SK-N-SH (cell line): ENCODE measurements around the gene BAIAP2L1. TPM values are rescaled to one million over a fixed set of nuclear protein-coding genes. Genes with fewer than 3 reads are reported as not detected.
A peak's percentile ranks its signal among the peaks of the same experiment; 100 is the strongest.

Source experiments
- CTCF ChIA-PET: fragments of 300-600, 350-600 bp; formaldehyde crosslinking; extraction: SDS; loops from one replicate; lab custom pipeline; 2021; lab: Yijun Ruan, JAX
- POLR2A ChIA-PET: fragments of 350-600 bp; sonication (Branson Sonifier 250); formaldehyde crosslinking; extraction: SDS; loops from one replicate; lab custom pipeline; 2020; ENCODE audit warnings: antibody characterized with exemption, inconsistent platforms; lab: Yijun Ruan, JAX
- DNase-seq: peaks from one replicate; pipeline ENCODE4 v3.0.0; 2012
- H2AFZ ChIP-seq: fragments of 200-600 bp; sonication (generic); 2 replicates; pipeline ENCODE4 v1.8.1; 2016; ENCODE audit warnings: antibody characterized with exemption, mild to moderate bottlenecking, low read depth
- H3F3A ChIP-seq: fragments of 200-600 bp; sonication (generic); replicated peaks from 2 replicates; pipeline ENCODE3; 2016; ENCODE audit warnings: antibody characterized with exemption, mild to moderate bottlenecking; ENCODE audit not compliant: insufficient read depth
- H3K27ac ChIP-seq, 2 experiments: fragments of 200-500 bp in 1 of 2; fragments of 200-600 bp in 1 of 2; sonication (Bioruptor generic) in 1 of 2; sonication (generic), shearing (Covaris generic) in 1 of 2; 2 replicates each; pipeline versions ENCODE4 v1.5.1 to v1.6.1; 2014 to 2016; ENCODE audit warnings: low read depth in 2 of 2, inconsistent platforms in 1 of 2, low read length in 1 of 2, mild to moderate bottlenecking in 1 of 2, mixed read lengths in 1 of 2
- H3K27me3 ChIP-seq: fragments of 200-600 bp; sonication (generic), shearing (Covaris generic); 2 replicates; pipeline ENCODE4 v1.6.1; 2016; ENCODE audit warnings: mixed run types; ENCODE audit not compliant: insufficient read depth
- H3K36me3 ChIP-seq, 2 experiments: fragments of 200-500 bp in 1 of 2; fragments of 200-600 bp in 1 of 2; sonication (Bioruptor generic) in 1 of 2; sonication (generic) in 1 of 2; replicated peaks in 1 of 2; 2 replicates each; pipeline versions ENCODE3 to v1.5.1; 2014 to 2016; ENCODE audit warnings: low read length in 1 of 2, mild to moderate bottlenecking in 1 of 2; ENCODE audit not compliant: insufficient read depth in 2 of 2, control insufficient read depth in 1 of 2
- H3K4me1 ChIP-seq, 2 experiments: fragments of 200-500 bp in 1 of 2; fragments of 200-600 bp in 1 of 2; sonication (Bioruptor generic) in 1 of 2; sonication (generic), shearing (Covaris generic) in 1 of 2; 2 replicates each; pipeline versions ENCODE4 v1.5.1 to v1.6.1; 2014 to 2016; ENCODE audit warnings: low read depth in 1 of 2, low read length in 1 of 2, mixed run types in 1 of 2; ENCODE audit not compliant: insufficient read depth in 2 of 2, control insufficient read depth in 1 of 2
- H3K4me2 ChIP-seq: fragments of 200-600 bp; sonication (generic), shearing (Covaris generic); 2 replicates; pipeline ENCODE4 v1.6.1; 2017; ENCODE audit warnings: mixed run types
- H3K4me3 ChIP-seq, 2 experiments: fragments of 200-500 bp in 1 of 2; fragments of 200-600 bp in 1 of 2; sonication (Bioruptor generic) in 1 of 2; sonication (generic), shearing (Covaris generic) in 1 of 2; 2 replicates each; pipeline versions ENCODE4 v1.5.1 to v1.8.1; 2014 to 2016; ENCODE audit warnings: low read depth in 2 of 2, inconsistent platforms in 1 of 2, low read length in 1 of 2, mild to moderate bottlenecking in 1 of 2, mixed read lengths in 1 of 2, moderate library complexity in 1 of 2
- H3K79me2 ChIP-seq: fragments of 200-600 bp; sonication (generic); 2 replicates; pipeline ENCODE4 v1.8.1; 2017; ENCODE audit warnings: mild to moderate bottlenecking; ENCODE audit not compliant: insufficient read depth
- H3K9ac ChIP-seq: fragments of 200-600 bp; sonication (generic); 2 replicates; pipeline ENCODE4 v1.6.1; 2017; ENCODE audit warnings: mixed run types
- H3K9me2 ChIP-seq: fragments of 200-600 bp; sonication (generic); 2 replicates; pipeline ENCODE4 v1.6.1; 2017; ENCODE audit warnings: mixed run types
- H3K9me3 ChIP-seq: fragments of 200-600 bp; sonication (generic); 2 replicates; pipeline ENCODE4 v1.6.1; 2017; ENCODE audit warnings: mixed run types, mild to moderate bottlenecking, moderate library complexity
- H4K20me1 ChIP-seq: fragments of 200-600 bp; sonication (generic); 2 replicates; pipeline ENCODE4 v1.6.1; 2017; ENCODE audit warnings: mild to moderate bottlenecking, mixed run types; ENCODE audit not compliant: insufficient read depth
- CHD2 ChIP-seq: fragments of 150-350 bp; IDR thresholded peaks from 2 replicates; pipeline ENCODE4 v1.6.1; 2018; ENCODE audit warnings: low read length; ENCODE audit not compliant: partially characterized antibody
- EP300 ChIP-seq, 2 experiments: IDR thresholded peaks; 2 replicates each; pipeline versions ENCODE4 v1.4.0 to v1.6.1; 2012; ENCODE audit warnings: borderline replicate concordance in 1 of 2, low read depth in 1 of 2, low read length in 1 of 2
- FOXM1 ChIP-seq: IDR thresholded peaks from 2 replicates; pipeline ENCODE4 v1.4.0; 2012; ENCODE audit warnings: low read depth, mild to moderate bottlenecking
- GATA2 ChIP-seq: sonication (generic); formaldehyde crosslinking; IDR thresholded peaks from 2 replicates; pipeline ENCODE4 v1.5.0; 2020; ENCODE audit warnings: mild to moderate bottlenecking, missing genetic modification reagents
- JUND ChIP-seq: IDR thresholded peaks from 2 replicates; pipeline ENCODE4 v1.4.0; 2012
- MEF2A ChIP-seq: IDR thresholded peaks from 2 replicates; pipeline ENCODE4 v1.4.0; 2012; ENCODE audit warnings: low read depth, borderline replicate concordance
- MXI1 ChIP-seq: IDR thresholded peaks from 2 replicates; pipeline ENCODE4 v1.6.1; 2012; ENCODE audit warnings: mild to moderate bottlenecking, low read depth, low read length, improper control_type of control experiment
- NFIC ChIP-seq: IDR thresholded peaks from 2 replicates; pipeline ENCODE4 v1.4.0; 2012; ENCODE audit warnings: borderline replicate concordance
- NRF1 ChIP-seq: IDR thresholded peaks from 2 replicates; pipeline ENCODE4 v1.6.1; 2012; ENCODE audit warnings: low read depth, mild to moderate bottlenecking, low read length
- POLR2AphosphoS5 ChIP-seq: IDR thresholded peaks from 2 replicates; pipeline ENCODE4 v1.6.1; 2012; ENCODE audit warnings: low read depth, low read length
- RAD21 ChIP-seq: IDR thresholded peaks from 2 replicates; pipeline ENCODE4 v1.6.1; 2012; ENCODE audit warnings: mild to moderate bottlenecking, low read length
- RCOR1 ChIP-seq: fragments of 150-350 bp; IDR thresholded peaks from 2 replicates; pipeline ENCODE4 v1.6.1; 2017; ENCODE audit warnings: antibody characterized with exemption, low read length
- RFX5 ChIP-seq: IDR thresholded peaks from 2 replicates; pipeline ENCODE4 v1.6.1; 2012; ENCODE audit warnings: mild to moderate bottlenecking, improper control_type of control experiment, low read length
- RXRA ChIP-seq: IDR thresholded peaks from 2 replicates; pipeline ENCODE4 v1.4.0; 2012; ENCODE audit warnings: low read depth, mild to moderate bottlenecking, borderline replicate concordance
- SMC3 ChIP-seq: IDR thresholded peaks from 2 replicates; pipeline ENCODE4 v1.6.1; 2012; ENCODE audit warnings: low read depth, low read length, improper control_type of control experiment
- TAF1 ChIP-seq: IDR thresholded peaks from 2 replicates; pipeline ENCODE4 v1.6.1; 2012; ENCODE audit warnings: low read depth, mild to moderate bottlenecking, low read length, moderate library complexity, borderline replicate concordance
- TCF12 ChIP-seq: IDR thresholded peaks from 2 replicates; pipeline ENCODE4 v1.4.0; 2012
- WGBS: methylation state at CpG from one replicate; pipeline ENCODE4 v1.1.6; 2017; ENCODE audit warnings: low lambda C conversion rate; 5-methylcytosine and 5-hydroxymethylcytosine counted together
- polyA plus RNA-seq, 3 experiments: library from polyadenylated mRNA; depleted of rRNA; stranded (reverse); fragments of >200 nt; gene quantifications; 2 replicates each; pipeline ENCODE4 v1.2.3, GENCODE V29; 2012
- TF ChIP-seq, protein P1 (sequence below): fragments of 200-600 bp; sonication (generic); IDR thresholded peaks from 2 replicates; pipeline ENCODE4 v1.6.1; 2017; ENCODE audit warnings: antibody characterized with exemption, mild to moderate bottlenecking, moderate library complexity
- TF ChIP-seq, protein P2 (sequence below): IDR thresholded peaks from 2 replicates; pipeline ENCODE4 v1.4.0; 2012; ENCODE audit warnings: low read depth, borderline replicate concordance
- TF ChIP-seq, protein P3 (sequence below): fragments of 150-350 bp; IDR thresholded peaks from 2 replicates; pipeline ENCODE4 v1.6.1; 2017; ENCODE audit warnings: antibody characterized with exemption, low read length, low read depth, borderline replicate concordance

Gene BAIAP2L1, protein sequence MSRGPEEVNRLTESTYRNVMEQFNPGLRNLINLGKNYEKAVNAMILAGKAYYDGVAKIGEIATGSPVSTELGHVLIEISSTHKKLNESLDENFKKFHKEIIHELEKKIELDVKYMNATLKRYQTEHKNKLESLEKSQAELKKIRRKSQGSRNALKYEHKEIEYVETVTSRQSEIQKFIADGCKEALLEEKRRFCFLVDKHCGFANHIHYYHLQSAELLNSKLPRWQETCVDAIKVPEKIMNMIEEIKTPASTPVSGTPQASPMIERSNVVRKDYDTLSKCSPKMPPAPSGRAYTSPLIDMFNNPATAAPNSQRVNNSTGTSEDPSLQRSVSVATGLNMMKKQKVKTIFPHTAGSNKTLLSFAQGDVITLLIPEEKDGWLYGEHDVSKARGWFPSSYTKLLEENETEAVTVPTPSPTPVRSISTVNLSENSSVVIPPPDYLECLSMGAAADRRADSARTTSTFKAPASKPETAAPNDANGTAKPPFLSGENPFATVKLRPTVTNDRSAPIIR
- polyA plus RNA-seq (2012; rRNA removed): 8.7 and 8.8 TPM in 2 replicates
- polyA plus RNA-seq (2012; cell fraction: cytosol; rRNA removed): 7.6 and 7.8 TPM in 2 replicates
- polyA plus RNA-seq (2012; cell fraction: nucleus; rRNA removed): 13.6 and 15.9 TPM in 2 replicates

DNA sequence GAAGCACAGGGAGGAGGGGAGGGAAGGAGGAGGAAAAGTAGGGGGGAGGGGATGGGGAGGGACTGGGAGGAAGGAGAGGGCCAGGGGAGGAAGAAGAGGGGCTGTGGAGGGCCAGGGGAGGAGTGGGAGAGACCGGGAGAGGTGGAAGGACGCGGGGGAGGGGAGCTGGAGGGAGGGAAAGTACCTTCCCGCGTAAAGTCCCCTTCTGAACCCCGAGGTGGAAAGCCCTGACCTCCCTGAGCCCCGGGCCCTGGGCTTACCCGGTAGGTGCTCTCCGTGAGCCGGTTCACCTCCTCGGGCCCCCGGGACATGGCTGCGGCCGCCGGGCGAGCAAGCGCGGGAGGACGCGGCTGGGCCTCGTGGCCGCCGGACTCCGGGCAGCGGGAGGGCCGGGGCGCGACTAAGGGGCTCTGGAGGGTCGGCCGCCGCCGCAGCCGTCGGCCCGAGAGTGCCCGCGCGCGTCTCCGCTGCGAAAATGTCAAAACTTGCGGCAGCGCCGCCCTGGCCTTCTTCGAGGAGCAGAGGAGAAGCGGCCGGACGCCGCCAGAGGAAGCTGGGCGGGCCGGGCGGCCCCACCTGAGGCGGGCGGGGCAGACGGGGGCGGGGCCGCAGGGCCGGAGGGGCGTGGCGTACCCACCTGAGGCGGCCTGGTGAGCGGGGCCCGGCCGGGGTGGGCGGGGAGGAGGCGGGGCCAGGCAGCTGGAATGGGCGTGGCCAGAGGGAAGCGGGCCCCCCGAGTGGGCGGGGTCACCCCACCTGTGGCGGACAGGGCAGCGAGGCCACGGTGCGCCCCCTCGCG, at the start of gene BAIAP2L1:
Gene BAIAP2L1, minus strand, starts transcription at position 549 of the 799 bp plus-strand sequence. Its CDS starts 238 bp downstream, at position 311.
- Histone ChIP-seq H3K4me3 (peak within 1 kb of the TSS; percentile 58 to 63), H3K27ac (no peak within 1 kb of the TSS), H4K20me1 (no peaks in the 10 kb centered on the region), H3K36me3 (no peaks in the 10 kb centered on the region), H3K4me2 (peak within 1 kb of the TSS; percentile 87), H3K9ac (peak within 1 kb of the TSS; percentile 66), H3K79me2 (no peaks in the 10 kb centered on the region), H3K9me2 (no peaks in the 10 kb centered on the region), H3K4me1 (peaks cover 4 to 8% of the 10 kb centered on the region in 2 experiments; a peak in 2 of 4 replicates), H3K9me3 (no peaks in the 10 kb centered on the region), H3K27me3 (no peaks in the 10 kb centered on the region), H2AFZ (peak within 1 kb of the TSS; percentile 89; the same call in 1 of the 2 replicates), H3F3A (peaks cover 15% of the 10 kb centered on the region)
- ChIA-PET POLR2A (interaction anchor here (0.5 to 1.6 kb wide), 2 partner anchors 9 to 466 kb away, joined by 4 to 5 read pairs; no protein-coding TSS in a partner anchor), CTCF (interaction anchor here (0.5 to 9.0 kb wide), 57 partner anchors 9 to 467 kb away, joined by 3 to 124 read pairs (median 4); partner anchors contain the start of gene BRI3)
- TF ChIP-seq RFX5 (no peak), MEF2A (no peak), RAD21 (peak; percentile 74), GATA2 (no peak), RCOR1 (no peak), JUND (no peak), EP300 (IDR thresholded peaks at IDR 0.05; ENCODE audit: borderline replicate concordance in 1 of 2, low read depth in 1 of 2, low read length in 1 of 2) (no peak), SMC3 (peak; percentile 91), POLR2AphosphoS5 (no peak)
- WGBS: under 1% methylated on average over 40 of the region's 76 CpGs
- DNase-seq: peak; percentile 100

DNA sequence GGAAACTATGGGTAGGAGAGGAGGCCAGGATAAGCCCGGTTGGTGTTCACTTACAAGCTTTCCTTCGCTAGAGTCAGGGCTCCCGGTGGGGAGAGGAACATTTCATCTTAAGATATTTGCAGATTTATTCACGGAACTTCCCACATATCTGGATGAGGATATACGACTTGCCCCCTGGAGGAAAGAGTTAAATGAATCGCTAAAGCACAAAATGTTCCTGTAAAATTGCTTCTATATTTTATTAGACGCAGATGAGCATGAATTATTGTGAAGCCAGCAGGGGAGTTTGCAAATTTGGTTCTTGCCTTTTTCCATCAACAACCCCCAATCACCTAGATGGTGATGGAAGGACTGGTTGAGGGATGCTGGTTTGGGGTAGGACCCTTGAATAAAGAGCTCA, 47.9 kb upstream of the BAIAP2L1 start:
- Histone ChIP-seq H3K27ac (no peak overlapping the region), H3K9ac (no peak overlapping the region), H2AFZ (no peak overlapping the region), H3K36me3 (no peaks in the 10 kb centered on the region), H3K79me2 (no peaks in the 10 kb centered on the region), H3K9me3 (no peaks in the 10 kb centered on the region), H3K4me1 (no peaks in the 10 kb centered on the region), H4K20me1 (no peaks in the 10 kb centered on the region), H3K4me3 (no peak overlapping the region), H3K9me2 (no peaks in the 10 kb centered on the region), H3F3A (no peaks in the 10 kb centered on the region), H3K27me3 (no peaks in the 10 kb centered on the region), H3K4me2 (no peak overlapping the region)
- ChIA-PET CTCF (interaction anchor here (1.0 to 2.0 kb wide), 8 partner anchors 13 to 393 kb away, joined by 3 to 9 read pairs (median 4); partner anchors contain the start of gene BAIAP2L1), POLR2A (no interaction called here)
- DNase-seq: no peak
- TF ChIP-seq NFIC: no peak
- TF ChIP-seq FOXM1: no peak
- TF ChIP-seq TAF1: no peak
- TF ChIP-seq, protein P1, sequence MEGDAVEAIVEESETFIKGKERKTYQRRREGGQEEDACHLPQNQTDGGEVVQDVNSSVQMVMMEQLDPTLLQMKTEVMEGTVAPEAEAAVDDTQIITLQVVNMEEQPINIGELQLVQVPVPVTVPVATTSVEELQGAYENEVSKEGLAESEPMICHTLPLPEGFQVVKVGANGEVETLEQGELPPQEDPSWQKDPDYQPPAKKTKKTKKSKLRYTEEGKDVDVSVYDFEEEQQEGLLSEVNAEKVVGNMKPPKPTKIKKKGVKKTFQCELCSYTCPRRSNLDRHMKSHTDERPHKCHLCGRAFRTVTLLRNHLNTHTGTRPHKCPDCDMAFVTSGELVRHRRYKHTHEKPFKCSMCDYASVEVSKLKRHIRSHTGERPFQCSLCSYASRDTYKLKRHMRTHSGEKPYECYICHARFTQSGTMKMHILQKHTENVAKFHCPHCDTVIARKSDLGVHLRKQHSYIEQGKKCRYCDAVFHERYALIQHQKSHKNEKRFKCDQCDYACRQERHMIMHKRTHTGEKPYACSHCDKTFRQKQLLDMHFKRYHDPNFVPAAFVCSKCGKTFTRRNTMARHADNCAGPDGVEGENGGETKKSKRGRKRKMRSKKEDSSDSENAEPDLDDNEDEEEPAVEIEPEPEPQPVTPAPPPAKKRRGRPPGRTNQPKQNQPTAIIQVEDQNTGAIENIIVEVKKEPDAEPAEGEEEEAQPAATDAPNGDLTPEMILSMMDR: no peak
- TF ChIP-seq SMC3: no peak
- TF ChIP-seq TCF12: no peak
- TF ChIP-seq, protein P2, sequence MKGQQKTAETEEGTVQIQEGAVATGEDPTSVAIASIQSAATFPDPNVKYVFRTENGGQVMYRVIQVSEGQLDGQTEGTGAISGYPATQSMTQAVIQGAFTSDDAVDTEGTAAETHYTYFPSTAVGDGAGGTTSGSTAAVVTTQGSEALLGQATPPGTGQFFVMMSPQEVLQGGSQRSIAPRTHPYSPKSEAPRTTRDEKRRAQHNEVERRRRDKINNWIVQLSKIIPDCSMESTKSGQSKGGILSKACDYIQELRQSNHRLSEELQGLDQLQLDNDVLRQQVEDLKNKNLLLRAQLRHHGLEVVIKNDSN: no peak
- TF ChIP-seq RXRA: no peak
- no peak for TF ChIP-seq NRF1
- no peak for TF ChIP-seq MXI1
- TF ChIP-seq POLR2AphosphoS5: no peak
- TF ChIP-seq CHD2: no peak
- TF ChIP-seq, protein P3, sequence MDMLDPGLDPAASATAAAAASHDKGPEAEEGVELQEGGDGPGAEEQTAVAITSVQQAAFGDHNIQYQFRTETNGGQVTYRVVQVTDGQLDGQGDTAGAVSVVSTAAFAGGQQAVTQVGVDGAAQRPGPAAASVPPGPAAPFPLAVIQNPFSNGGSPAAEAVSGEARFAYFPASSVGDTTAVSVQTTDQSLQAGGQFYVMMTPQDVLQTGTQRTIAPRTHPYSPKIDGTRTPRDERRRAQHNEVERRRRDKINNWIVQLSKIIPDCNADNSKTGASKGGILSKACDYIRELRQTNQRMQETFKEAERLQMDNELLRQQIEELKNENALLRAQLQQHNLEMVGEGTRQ: no peak
- no peak for TF ChIP-seq RAD21
- TF ChIP-seq EP300 (IDR thresholded peaks at IDR 0.05; ENCODE audit: borderline replicate concordance in 1 of 2, low read depth in 1 of 2, low read length in 1 of 2): no peak
- TF ChIP-seq RCOR1: no peak
- WGBS: 31% methylated on average over 7 of the region's 7 CpGs
